CD4-positive, alpha-beta T cell treated with Interleukin-4 for 4 hours (primary cell): Measurements from ENCODE around the gene ADAM19.
A peak's percentile ranks its signal among the peaks of the same experiment; 100 is the strongest.

ENCODE experiments used
- DNase-seq: peaks from one replicate; pipeline ENCODE4 v3.0.0-alpha.2; 2020

ADAM19 gene

DNA sequence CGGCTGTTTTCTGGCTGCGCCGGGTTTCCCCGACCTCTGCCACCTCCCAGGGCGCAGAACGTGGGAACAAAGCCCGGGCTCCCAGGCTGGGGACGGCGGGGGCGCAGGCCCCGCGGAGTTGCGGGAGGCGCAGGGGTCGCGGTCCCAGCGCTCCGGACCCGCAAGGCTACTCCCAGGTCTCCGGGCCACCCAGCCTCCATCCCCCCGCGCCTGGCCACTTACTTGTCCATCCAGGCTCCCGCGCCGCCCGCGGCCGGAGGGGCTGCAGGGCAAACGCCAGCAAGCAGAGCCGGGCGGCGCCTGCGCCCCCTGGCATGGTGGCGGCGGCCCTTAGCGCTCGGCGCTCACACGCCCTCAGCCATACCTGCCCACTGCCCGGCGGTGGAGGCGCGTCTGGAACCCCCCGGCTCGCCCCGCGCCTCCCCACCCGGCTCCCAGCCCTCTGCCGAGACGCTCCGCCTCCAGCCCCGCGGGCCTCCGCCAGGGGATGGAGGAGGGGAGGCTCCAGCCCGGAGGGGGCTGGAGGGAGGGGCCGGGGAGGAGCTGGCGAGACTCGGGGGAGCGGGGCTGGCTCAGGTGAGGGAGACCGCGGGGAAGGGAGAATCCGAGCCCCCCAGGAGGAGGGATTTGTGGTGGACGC lies at the start of gene ADAM19:
Gene ADAM19 (minus strand): TSS at position 395 of the 640 bp plus-strand sequence. CDS start 79 bp downstream, at position 316.
- peak; percentile 32 for DNase-seq

- DNase-seq: no peak
Measured at GRCh38 chr5:157624144-157624543, 48.6 kb upstream of the ADAM19 start.

GRCh38 chr5:157620776-157621175 lies 45.2 kb upstream of the ADAM19 start:
- DNase-seq: no peak

- no peak for DNase-seq
Measured at GRCh38 chr5:157618191-157618765, 42.7 kb upstream of the ADAM19 start.

GRCh38 chr5:157616785-157617184 lies 41.2 kb upstream of the ADAM19 start:
- DNase-seq: no peak

DNA sequence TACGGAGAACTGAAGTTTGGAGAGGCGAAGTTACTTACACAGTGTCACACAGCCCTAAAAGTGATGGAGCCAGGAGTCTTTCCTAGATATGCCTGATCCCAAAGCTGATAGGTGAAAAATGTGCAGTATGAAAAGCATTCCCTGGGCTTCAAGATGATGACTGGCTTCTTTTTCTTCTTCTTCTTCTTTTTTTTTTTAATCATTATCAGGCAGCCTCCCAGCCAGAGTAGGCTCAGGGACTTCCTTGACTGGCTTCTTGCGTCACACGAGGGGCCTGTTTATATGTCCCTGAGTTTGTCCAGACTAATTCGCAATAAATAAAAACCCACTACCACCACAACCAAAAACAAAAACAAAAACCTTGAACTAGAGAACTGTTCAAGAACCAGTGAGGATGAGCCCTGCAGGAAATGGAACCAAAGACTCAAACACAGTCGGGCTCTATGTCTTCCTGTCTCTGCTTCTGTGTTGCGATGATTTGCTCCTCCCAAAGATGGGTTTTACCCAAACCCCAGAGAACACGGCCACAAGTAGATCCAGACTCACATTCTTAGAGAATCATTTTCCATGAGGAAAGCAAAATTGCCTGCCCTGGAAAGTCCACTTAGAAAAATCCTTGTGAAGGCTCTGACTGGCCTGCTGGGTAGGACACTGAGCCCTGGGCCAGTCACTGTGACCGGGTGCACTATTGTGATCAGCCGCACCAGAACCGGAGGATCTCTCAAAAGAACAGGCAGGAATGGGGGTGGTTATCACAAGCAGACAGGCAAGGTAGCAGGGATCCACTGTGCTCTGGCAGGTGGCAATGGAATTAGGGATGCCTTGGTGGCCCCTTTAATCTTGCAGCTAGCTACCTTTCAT lies 38.0 kb upstream of the ADAM19 start:
- DNase-seq: peak; percentile 28

- DNase-seq: no peak
Measured at GRCh38 chr5:157612581-157612980, 37.0 kb upstream of the ADAM19 start.

DNA sequence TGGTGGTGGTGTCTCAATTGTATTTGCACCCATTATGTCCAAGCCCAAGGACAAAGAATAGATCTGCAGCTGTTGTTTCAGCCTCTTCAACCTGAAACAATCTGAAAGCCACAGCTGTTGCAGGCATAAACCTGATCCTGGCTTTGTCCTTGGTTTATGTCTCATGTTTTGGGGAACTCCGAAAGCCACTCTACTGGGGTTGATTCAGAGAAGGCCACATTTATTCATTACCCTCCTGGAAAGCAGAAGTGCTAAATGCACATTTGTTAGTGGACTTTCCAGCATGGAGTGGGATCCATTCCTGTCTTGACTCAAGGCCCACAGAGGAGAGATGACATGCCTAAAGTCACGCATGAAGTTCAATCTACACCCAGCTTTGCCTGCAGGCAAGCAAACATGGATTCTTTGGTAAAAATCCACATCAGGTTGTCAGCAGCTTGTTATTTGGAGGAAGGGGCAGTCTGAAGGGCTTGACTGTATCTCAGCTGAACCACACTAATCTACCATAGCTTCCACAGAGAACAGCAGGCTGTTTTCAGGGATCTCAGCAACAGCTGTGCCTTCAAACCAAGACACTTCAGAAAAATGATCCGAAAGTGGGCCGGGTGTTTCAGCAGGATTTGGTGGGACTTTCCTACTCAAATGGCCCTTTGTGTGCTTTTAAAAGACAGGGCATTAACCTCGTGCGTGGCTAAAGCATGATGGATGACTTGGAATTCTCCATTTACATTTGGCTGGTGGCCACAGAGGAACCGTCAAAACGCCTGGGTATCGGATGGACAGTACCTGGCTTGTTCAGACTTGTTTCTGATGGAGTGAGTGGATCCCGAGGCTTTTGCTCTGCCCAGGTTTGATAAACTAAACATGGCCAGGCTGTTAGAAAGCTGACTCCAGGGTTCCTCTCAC lies 36.2 kb upstream of the ADAM19 start:
- peak; percentile 12 for DNase-seq

DNA sequence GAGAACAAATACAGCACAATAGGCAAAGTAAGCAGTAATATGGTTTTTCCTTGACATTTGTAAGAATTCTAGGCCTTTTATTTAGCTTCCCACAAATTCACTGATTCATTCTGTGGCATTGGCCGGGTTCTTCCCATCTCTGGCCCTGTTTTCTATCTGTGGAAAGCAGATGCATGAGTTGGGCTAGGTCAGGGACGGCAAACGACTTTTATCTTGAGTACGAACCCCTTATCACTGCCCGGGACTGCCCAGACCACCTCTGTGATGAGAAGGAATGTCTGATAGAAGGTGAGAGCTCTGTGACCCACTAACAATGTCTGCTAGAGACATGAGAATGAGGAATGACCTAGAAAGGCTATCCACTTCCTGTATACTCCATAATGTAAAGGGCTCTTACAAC lies 35.4 kb upstream of the ADAM19 start:
- DNase-seq: no peak

DNA sequence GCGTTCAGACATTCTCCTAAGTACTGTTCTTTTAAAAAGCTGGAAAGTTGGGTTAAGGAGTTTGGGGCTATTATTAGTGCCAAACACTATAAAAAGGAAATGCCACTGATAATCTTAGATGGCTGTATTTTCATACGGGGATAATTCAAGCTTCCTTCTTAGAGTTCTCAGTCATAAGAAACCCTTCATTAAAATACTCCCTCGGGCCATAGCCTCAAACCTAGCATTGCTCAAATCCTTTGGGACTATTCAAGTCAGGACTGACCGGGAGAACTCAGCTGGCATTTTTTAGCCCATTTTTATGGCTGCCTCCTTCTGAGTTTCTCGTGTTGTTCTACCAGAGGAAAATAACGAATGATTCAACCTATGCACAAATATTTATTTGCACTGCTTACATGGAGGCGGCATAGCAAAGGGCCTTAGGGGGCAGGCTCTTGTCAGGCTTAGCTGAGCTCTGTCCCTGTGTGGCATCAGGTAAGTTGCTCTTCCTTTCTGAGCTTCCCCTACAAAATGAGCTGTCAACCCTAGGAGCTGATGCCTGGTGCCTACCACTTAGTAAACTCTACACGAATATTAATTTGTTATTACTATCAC lies 33.5 kb upstream of the ADAM19 start:
- DNase-seq: no peak

- peak; percentile 78 for DNase-seq
Measured at GRCh38 chr5:157607371-157608161, 32.0 kb upstream of the ADAM19 start.

GRCh38 chr5:157606046-157606445 lies 30.5 kb upstream of the ADAM19 start:
- no peak for DNase-seq

- peak; percentile 90 for DNase-seq
Measured at GRCh38 chr5:157603333-157604190, 28.0 kb upstream of the ADAM19 start.

GRCh38 chr5:157602505-157602904 lies 26.9 kb upstream of the ADAM19 start:
- DNase-seq: peak; percentile 38

- DNase-seq: no peak
Measured at GRCh38 chr5:157600252-157600651, 24.7 kb upstream of the ADAM19 start.

- DNase-seq: no peak
Measured at GRCh38 chr5:157599565-157599964, 24.0 kb upstream of the ADAM19 start.

DNA sequence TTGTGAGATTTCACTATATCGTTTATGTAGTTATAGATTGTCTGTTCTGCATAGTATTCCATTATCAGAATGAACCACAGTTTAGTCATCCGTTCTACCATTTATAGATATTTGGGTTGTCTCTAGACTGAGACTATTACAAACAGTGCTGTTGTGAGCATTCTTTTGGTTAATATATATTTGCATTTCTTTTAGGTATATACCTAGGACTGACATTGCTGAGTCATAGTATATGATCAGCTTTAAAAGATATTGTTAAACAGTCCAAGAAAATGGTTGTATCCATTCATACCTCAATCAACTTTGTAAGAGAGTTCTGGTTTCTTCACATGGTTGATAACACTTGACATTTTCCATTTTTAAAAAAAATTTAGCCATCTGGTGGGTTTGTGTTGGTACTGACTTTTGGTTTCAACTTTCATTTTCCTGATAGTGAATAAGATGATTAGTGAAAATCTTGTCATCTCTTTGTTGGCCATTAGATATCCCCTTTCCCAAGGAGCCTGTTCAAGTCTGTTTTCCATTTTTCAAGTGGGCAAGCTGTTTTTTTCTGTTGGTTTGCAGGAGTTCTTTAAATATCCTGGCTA lies 22.9 kb upstream of the ADAM19 start:
- DNase-seq: no peak

- DNase-seq: no peak
Measured at GRCh38 chr5:157597277-157597676, 21.7 kb upstream of the ADAM19 start.

GRCh38 chr5:157596487-157596886 lies 20.9 kb upstream of the ADAM19 start:
- peak; percentile 54 for DNase-seq
